Cardiac fibroblast (primary cell): Measurements from ENCODE around the gene DHRSX.

Experiments
- DNase-seq, 2 donors: peaks; one replicate each; pipeline versions ENCODE4 v3.0.0 to v3.0.0-alpha.2; 2010; ENCODE audit warnings: low read depth in 2 of 2
- H3K4me3 ChIP-seq, 2 donors: replicated peaks in 1 of 2; 1 replicate in 1 of 2; 2 replicates in 1 of 2; pipeline ENCODE4 v1.5.1; 2011; ENCODE audit warnings: low read depth in 2 of 2, low read length in 2 of 2, mild to moderate bottlenecking in 2 of 2, moderate library complexity in 1 of 2
- CTCF ChIP-seq: IDR thresholded peaks from one replicate; pipeline ENCODE4 v1.5.1; 2011; ENCODE audit warnings: low read depth, mild to moderate bottlenecking, low read length, inconsistent platforms

The DHRSX gene

GRCh38 chrX:2449135-2449886 is 51.5 kb downstream of the DHRSX start:
- H3K4me3 ChIP-seq = no peak overlapping the region
- no peak for DNase-seq
- no peak for TF ChIP-seq CTCF

- DNase-seq = no peak
- no peak for TF ChIP-seq CTCF
- no peak overlapping the region for H3K4me3 ChIP-seq
Observed at GRCh38 chrX:2447484-2447883, 53.3 kb downstream of the DHRSX start.

DNA sequence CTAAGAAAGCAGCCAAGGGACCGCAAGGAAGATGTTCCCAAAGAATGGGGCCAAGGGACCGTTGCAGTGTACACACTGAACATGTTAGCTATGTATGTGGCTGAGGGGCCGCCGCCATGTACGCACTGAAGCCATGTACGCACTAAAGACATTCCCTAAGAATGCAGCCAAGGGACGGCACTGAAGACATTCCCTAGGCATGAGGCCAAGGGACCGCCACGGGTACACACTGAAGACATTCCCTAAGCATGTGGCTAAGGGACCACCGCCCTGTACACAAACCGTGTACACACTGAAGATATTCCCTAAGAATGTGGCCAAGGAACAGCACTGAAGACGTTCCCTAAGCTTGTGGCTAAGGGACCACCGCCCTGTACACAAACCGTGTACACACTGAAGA is 54.0 kb downstream of the DHRSX start:
- DNase-seq = no peak
- no peak for TF ChIP-seq CTCF
- H3K4me3 ChIP-seq = no peak overlapping the region

- no peak overlapping the region for H3K4me3 ChIP-seq
- TF ChIP-seq CTCF = no peak
- DNase-seq = no peak
Observed at GRCh38 chrX:2445662-2446623, 54.8 kb downstream of the DHRSX start.

DNA sequence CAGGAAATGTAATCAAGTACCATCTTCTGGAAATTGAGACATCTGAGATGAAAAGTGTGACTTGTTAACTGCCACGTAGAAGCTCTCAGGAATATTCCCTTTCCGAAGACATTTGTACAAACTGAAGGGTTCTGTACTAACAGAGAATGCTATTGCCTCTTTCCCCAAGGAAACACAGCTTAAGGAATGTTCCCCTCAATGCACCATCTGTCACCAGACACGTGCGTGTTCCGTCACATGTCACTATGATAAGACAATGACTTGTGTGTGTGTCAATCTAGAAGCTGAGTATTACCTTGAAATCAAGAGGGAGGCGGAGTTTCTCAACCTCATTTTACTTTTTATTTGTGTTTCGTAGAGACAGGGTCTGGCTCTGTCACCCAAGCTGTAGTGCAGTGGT is 58.1 kb downstream of the DHRSX start:
- no peak overlapping the region for H3K4me3 ChIP-seq
- TF ChIP-seq CTCF = no peak
- DNase-seq = no peak

DNA sequence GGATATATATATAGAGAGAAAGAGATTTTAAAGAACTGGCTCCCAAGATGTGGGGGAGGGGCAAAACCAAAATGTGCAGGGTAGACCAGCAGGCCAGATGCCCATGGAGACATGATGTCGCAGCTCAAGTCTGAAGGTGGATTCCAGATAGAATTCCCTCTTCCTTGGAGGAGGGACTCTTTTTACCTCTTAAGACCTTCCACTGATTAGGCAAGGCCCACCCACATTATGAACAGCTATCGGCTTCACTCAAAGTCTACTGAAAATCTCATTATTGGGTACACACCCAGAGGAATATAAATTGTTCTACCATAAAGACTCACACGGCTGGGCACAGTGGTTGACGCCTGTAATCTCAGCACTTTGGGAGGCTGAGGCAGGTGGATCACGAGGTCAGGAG is 59.3 kb downstream of the DHRSX start:
- no peak for TF ChIP-seq CTCF

More for the DNA sequence above, 59.3 kb downstream of the DHRSX start:
- DNase-seq = no peak
- H3K4me3 ChIP-seq = no peak overlapping the region
